ENCODE data around the gene FIBCD1.

FIBCD1 gene

GRCh38 chr9:130906735-130907416 lies 32.2 kb downstream of the FIBCD1 start:
- no peak for DNase-seq (ENCODE audit: low read depth)

GRCh38 chr9:130905902-130906734 lies 32.9 kb downstream of the FIBCD1 start:
- DNase-seq (ENCODE audit: low read depth) = no peak

DNA sequence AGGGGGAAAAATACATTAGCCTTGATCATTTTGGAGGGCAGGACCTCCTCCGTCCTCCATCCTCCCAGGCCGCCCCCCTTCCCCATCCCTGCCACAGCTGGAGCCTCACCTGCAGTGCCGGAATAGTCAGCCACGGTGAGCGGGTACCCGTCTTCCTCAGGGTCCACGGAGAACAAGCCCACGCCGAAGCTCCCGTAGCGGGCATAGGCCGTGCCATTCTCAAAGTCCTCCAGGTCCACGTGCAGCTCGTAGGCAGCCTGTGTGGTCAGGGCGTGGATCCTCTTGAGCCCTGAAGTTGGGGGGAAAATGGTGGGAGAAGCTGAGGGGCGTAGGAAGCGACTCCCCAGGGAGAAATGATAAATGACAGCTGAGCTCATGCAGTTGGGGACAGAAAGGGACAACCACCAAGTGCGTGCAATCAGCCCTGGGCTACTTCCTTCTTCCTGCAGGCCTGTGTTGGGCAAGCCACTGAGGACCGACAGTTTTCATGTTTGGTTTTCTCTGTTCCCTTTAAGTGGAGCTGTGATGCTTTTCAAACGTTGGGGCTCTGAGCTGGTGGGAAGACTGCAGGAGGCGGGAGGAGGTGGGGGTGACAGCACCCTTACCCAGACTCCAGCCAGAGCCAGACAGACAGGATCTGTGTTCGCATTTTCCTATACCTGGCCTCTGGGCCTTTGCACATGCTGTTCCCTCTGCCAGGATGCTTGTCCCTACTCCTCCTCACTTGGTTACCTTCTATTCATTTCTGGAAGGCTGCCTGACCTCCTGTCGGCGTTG lies 33.7 kb downstream of the FIBCD1 start:
- DNase-seq (ENCODE audit: low read depth) = no peak

DNA sequence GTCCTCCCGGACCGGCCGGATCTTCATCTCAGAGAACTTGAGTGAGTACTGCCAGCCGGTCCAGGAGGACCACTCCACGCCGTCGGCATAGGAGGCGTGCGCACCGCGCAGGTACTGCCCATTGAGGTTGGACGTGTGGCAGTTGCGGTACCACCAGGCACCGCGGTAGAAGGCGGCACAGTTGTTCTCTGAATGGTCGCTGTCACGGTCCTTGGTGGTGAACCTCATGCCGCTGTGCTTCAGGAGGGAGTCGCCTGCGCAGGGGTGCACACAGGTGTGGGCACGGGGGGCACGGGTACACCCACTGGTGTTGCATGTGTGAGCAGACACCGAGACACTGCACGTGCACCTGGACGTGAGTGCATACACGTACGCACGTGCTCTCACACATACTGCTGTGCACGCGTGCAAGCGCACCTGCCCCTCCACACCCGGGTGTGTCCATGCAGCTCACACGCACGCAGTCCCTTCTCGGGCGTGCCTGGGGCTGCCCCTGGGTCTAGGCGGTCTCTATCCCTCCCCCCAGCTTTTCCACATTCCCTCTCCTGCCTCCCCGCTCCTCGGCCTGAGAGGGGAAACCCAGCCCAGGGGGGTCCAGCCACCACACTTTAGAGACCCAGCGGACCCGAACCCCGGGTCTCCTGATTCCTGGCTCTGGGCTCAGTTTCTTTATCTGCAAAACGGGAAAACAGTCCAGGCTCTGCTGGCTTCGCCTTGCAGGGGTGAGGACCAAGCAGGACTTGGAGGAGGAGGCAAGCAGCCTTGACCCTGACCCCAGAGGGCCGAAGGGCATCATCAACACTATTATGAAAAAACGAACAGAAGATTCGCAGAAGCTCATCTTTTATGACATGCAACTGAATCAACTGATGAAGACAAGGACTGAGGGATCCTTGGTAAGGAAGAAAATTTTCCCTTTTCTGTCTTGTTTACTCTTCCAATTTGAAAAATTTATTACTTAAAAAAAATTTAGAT lies 34.7 kb downstream of the FIBCD1 start:
- DNase-seq (ENCODE audit: low read depth) = no peak

DNA sequence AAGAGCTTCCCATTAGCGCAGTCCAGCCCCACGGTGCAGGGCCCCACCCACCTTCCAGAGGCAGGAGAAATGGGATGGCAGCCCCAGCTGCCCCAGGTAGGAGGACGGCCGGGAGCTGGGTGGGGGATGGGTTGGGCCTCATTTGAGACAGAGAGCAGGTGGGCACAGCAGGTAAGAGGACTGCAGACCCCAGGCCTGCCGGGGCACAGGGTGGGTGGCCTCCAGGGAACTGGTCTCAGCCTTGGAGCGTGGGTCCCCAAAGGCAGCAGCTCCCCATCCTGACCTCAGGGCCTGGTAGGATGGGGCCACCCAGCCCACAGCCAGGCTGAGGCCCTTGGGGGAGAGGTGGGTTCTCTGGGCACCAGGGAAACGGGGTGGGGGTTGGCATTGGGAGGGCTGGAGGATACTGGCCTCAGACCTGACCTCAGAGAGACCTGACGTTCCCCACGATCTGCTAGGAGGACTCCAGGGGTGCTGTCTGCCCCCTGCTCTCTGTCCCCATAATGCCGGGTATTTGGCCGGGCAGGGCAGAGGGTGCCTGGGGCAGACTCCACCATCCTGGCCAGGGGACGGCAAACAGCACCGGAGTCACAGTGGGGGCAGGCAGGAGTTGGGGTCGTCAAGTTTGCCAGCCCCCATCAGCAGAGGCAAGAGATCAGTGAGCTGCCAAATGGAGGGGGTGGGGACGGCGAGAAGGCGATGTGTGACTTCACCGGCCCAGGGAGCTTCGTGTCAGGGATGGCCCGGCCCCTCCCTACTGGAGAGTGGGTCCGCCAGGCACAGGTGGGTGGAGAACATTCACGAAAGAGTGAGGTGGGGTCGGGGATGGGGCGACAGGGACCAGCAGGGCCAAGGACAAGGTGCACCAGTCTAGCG lies 35.6 kb downstream of the FIBCD1 start:
- no peak for DNase-seq (ENCODE audit: low read depth)

GRCh38 chr9:130902204-130903185 lies 36.6 kb downstream of the FIBCD1 start:
- DNase-seq (ENCODE audit: low read depth) = no peak

DNA sequence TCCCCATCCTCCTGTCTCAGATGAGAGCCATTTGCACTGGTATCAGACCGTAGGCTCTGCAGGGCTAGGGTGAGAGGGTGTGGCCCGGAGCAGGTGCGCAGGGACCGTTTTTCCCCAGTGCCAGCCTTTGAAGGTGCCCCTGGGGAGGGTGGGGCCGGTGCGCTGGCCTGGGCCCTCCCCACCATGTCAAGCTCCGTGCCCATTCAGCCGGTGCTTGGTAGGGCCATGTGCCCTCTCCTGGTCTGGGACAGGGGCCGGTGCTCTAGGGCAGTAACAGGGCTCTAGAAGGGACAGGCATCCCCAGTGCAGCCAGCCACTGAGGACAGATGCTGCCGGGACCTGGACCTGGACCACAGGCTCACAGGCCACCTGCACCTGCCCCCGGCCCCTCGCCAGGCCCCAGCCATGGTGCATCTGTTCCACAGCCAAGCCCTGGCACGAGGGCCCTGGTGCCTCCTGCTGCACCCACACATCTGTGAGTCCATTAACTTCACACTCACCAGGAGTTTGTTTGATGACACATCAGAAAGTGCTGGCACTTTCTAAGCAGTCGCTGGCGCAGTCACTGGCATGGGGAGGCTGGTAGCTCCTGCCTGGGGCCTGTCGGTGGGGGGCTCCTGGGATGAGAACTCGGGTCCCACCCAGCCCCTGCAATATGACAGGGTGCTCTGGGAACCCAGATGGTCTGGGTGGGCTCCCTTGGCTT lies 37.4 kb downstream of the FIBCD1 start:
- no peak for DNase-seq (ENCODE audit: low read depth)

- DNase-seq (ENCODE audit: low read depth) = no peak
These were observed 38.1 kb downstream of the FIBCD1 start for GRCh38 chr9:130900701-130901497.

DNA sequence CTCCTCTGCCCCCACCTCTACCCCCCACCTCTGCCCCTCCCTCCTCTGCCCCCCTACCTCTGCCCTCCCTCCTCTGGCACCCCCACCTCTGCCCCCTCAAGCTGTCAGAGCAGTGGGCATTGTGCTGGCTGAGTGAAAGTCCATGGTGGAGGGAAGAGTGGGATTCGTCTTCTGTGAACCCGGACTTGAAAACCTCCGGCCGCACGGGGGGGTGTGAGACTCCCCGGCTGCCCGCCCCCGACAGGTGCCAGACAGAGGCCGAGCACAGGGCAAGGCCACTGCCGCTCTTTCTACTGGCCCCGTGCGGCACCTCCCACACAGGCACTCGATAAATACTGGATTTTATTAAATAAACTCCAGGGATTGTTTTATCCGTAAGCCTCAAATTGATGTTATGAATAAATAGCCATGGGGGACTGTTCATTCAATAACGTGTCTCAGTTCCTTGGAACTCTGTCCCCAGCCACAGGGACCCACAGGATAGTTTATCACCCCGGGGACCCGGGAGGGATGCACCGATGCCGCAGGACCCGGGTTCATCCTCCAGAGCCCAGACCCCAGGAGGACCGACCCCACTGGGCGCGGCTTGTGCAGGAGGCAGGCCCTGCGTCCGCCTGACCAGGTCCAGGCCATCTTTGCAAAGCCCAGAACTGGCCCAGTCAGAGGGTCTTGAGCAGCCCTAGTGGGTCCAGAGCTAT lies 39.8 kb downstream of the FIBCD1 start:
- no peak for DNase-seq (ENCODE audit: low read depth)

DNA sequence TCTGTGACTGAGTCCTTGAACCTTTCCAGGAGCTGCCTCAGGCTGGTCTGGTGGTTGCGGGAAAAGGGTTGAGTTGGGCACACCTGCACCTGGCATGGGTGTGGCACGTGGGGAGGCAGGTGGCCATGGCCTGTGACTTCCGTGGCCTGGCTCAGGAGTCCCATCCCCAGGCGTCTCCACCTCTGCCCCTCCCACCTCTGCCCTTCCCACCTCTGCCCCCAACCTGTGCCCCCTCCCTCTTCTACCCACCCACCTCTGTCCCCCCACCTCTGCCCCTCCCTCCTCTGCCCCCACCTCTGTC lies 40.5 kb downstream of the FIBCD1 start:
- no peak for DNase-seq (ENCODE audit: low read depth)

DNA sequence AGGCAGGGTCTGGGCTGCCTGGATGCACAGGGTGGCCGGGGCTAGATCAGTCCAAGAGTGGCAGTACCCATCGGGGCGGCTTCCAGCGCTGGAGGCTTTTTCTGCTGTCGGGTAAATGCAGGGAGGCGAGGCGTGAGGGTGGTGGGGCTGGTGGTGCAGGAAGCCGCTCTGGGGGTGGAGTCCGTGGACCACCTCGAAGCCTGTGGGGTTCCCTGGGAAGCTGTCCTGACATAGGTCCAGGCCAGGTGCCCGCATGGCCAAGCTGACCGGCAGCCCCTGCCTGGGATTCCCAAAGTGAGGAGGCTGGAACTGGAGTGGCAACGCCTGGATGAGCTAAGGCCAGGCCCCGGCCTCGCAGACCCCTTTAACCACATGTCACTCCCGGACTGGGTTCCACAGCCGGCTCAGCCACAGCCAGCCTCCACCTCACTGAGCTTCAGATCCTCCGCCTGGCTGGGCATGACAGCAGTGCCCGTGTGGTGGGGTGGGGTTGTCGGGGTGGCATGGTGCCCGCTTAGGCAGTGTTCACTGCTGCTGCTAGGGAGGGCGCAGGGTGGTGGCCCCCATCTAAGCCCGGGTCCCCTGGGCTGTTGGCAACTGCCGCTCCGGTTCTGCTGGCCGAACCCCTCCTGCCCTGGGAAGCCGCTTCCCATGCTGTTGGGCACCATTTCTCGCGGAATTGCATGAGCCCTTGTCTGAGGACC lies 41.0 kb downstream of the FIBCD1 start:
- no peak for DNase-seq (ENCODE audit: low read depth)

- no peak for DNase-seq (ENCODE audit: low read depth)
These were observed 41.8 kb downstream of the FIBCD1 start for GRCh38 chr9:130897105-130897751.

GRCh38 chr9:130896233-130897014 lies 42.6 kb downstream of the FIBCD1 start, which contains the start of gene QRFP:
Gene QRFP (minus strand): TSS chr9:130896812. CDS start chr9:130893838, 2,974 bp downstream.
- no peak for DNase-seq (ENCODE audit: low read depth)

DNA sequence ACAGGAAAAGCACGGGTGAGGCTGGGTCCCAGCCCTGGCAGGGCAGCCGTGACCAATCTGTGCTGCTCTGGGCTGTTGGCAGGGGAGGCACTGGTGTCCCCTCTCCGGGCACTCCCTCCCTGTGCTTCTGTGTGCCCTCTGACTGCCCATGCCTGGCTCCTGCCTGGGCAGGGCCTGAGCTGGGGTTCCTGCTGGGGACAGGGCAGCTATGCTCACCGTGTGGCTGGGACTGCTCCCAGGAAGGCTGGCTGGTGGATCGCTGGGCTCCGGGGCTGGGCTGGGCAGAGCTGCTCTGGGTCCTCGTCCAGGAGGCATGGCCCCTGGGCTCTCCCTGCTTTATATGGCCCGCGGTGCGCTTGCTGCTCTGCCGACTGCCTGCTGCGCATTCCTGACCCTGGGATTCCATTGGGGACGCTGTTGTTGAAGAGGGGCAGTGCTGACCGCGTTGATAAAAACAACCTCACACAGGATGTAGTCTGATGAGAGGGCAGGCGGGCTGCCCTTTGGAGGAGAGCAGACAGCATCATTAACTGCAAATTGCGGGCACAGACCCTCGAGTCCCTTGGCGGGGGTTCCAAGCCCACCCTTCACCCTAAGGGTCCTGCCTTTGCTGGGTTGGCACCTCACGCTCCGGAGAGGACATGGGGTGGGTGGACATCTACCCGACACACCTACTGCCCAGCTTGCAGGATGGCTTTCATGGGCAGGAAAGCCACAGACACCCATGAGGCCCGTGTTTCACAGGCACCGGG lies 43.4 kb downstream of the FIBCD1 start:
- no peak for DNase-seq (ENCODE audit: low read depth)

GRCh38 chr9:130895038-130895437 lies 44.0 kb downstream of the FIBCD1 start:
- DNase-seq (ENCODE audit: low read depth) = no peak
